NCI-H82 (cell line): ENCODE data around the gene FICD.

Experiments
- DNase-seq: peaks from one replicate; lab custom pipeline; 2025; lab: John Stamatoyannopoulos, UW

FICD gene

DNA sequence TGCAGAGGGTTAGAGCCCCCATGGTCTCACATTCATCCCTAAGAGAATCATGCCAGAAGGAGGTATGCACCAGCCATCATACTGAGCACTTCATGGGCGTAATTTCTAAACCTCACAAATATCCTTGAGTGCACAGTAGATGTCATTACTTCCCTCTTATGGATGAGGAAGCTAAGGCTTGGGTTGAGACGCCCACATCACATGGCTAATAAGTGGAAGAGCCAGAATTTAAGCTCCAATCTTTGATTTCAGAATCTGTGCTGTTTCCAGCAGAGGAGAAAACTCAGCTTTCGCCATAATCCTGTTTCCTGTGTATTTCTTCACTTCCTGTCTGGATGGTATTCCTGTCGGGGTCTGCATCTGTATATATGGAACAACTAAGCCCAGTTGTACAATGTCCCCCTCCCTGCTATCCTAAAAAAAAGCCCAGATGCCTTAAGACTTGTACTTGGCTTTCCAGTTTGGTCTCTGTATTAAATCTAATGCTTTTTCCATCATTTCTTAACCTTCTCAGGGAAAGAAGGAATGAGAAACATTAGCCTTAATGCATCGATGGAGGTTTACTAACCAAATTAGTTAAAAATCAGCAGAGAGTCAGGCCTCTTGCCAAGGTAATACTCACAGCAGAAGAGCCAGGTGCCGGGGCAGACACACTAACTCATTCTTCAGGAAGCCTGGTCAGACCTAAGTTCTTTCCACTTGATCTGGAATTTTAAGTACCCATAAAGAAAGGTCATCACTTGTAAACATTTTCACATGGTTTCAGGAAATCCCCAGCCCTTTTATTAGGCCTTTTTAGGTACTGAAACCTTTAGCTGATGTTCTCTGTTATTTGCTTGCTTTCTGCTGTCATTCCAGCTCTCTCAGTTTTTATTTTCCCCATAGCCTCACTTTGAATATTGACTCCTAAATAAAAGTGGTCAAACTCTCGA lies 52.6 kb downstream of the FICD start:
- DNase-seq: no peak

DNA sequence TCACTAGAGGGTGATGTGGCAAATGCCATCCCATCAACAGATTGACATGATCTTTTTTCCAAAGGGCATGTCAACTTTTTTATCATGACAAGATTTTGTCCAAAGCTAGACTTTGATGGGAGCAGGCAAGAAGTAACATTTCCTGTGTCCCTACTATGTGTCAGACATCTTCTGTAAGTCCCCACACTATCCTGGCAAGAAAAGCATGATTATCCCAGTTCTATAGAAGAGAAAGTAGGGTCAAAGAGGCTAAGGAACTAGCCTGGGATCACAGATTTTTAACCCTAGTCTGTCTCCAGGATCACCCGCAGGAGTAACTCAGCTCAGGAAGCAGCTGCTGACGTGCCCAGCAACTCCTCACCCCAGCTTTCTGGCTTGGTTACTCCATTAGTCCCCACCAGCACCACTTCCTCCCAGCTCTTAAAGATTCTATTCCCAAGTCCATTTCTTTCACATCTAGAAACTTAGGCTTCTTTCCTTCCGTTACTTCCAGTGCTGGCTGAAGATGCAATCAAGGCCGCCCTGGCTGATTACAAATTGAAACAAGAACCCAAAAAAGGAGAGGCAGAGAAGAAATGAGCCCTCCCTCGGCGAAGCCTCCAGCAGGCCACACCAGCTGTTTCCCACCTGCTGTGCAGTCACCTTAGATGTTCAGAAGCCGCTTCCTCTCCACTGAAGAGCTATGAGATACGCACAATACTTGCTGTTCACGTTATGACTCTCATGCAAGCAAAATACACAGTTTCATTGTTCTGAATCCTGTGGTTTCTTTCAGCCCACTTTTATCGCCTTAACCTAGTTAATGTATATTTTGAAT lies 53.5 kb downstream of the FICD start:
- DNase-seq: no peak
